Mesendoderm (in vitro differentiated cells): Measurements from ENCODE around the gene TBCCD1.

Source experiments
- DNase-seq: peaks from one replicate; pipeline ENCODE4 v3.0.0; 2013
- H2AK5ac ChIP-seq: 2 replicates; pipeline ENCODE4 v1.6.1; 2013; ENCODE audit warnings: low read length, inconsistent platforms
- H2BK120ac ChIP-seq: 2 replicates; pipeline ENCODE4 v1.6.1; 2013; ENCODE audit warnings: low read depth, mild to moderate bottlenecking, low read length, moderate library complexity, mixed read lengths
- H2BK15ac ChIP-seq: replicated peaks from 2 replicates; pipeline ENCODE4 v1.6.1; 2013; ENCODE audit warnings: low read depth, mild to moderate bottlenecking, moderate library complexity
- H2BK5ac ChIP-seq: 2 replicates; pipeline ENCODE4 v1.6.1; 2013; ENCODE audit warnings: low read length, inconsistent platforms
- H3K18ac ChIP-seq: 2 replicates; pipeline ENCODE4 v1.6.1; 2013; ENCODE audit warnings: mild to moderate bottlenecking, low read length, mixed read lengths
- H3K23ac ChIP-seq: one replicate; pipeline ENCODE4 v1.6.1; 2013; ENCODE audit warnings: low read length
- H3K27ac ChIP-seq: 2 replicates; pipeline ENCODE4 v1.5.1; 2013; ENCODE audit warnings: low read depth, mild to moderate bottlenecking, inconsistent platforms, low read length, moderate library complexity
- H3K27me3 ChIP-seq: 2 replicates; pipeline ENCODE4 v1.6.1; 2013; ENCODE audit warnings: low read length, control low read depth, mild to moderate bottlenecking, inconsistent platforms; ENCODE audit not compliant: insufficient read depth, poor library complexity
- H3K36me3 ChIP-seq: 2 replicates; pipeline ENCODE4 v1.6.1; 2013; ENCODE audit warnings: low read length, inconsistent platforms; ENCODE audit not compliant: control insufficient read depth, insufficient read depth
- H3K4ac ChIP-seq: one replicate; pipeline ENCODE4 v1.6.1; 2013; ENCODE audit warnings: low read depth, mild to moderate bottlenecking, low read length, moderate library complexity
- H3K4me1 ChIP-seq: 2 replicates; pipeline ENCODE4 v1.6.1; 2013; ENCODE audit warnings: low read depth, low read length, inconsistent platforms; ENCODE audit not compliant: control insufficient read depth
- H3K4me2 ChIP-seq: 2 replicates; pipeline ENCODE4 v1.6.1; 2013; ENCODE audit warnings: low read length
- H3K4me3 ChIP-seq: 2 replicates; pipeline ENCODE4 v1.5.1; 2013; ENCODE audit warnings: mild to moderate bottlenecking, low read length
- H3K56ac ChIP-seq: one replicate; pipeline ENCODE4 v1.6.1; 2013; ENCODE audit warnings: low read length
- H3K79me1 ChIP-seq: 2 replicates; pipeline ENCODE4 v1.6.1; 2013; ENCODE audit warnings: low read length, inconsistent platforms
- H3K79me2 ChIP-seq: 2 replicates; pipeline ENCODE4 v1.6.1; 2013; ENCODE audit warnings: mild to moderate bottlenecking, low read length; ENCODE audit not compliant: control insufficient read depth, insufficient read depth
- H3K9ac ChIP-seq: 2 replicates; pipeline ENCODE4 v1.6.1; 2013; ENCODE audit warnings: low read length, inconsistent platforms
- H4K5ac ChIP-seq: one replicate; pipeline ENCODE4 v1.6.1; 2013; ENCODE audit warnings: low read length
- H4K8ac ChIP-seq: one replicate; pipeline ENCODE4 v1.6.1; 2013; ENCODE audit warnings: low read depth, mild to moderate bottlenecking, control low read depth, low read length, moderate library complexity
- WGBS: extraction: QIAGEN DNeasy Blood & Tissue Kit; methylation state at CpG from one replicate; pipeline ENCODE4 v1.1.7; 2013; ENCODE audit warnings: low lambda C conversion rate, missing lambda C conversion rate; ENCODE audit not compliant: insufficient coverage; ENCODE audit errors: extremely low coverage; 5-methylcytosine and 5-hydroxymethylcytosine counted together

TBCCD1 gene

DNA sequence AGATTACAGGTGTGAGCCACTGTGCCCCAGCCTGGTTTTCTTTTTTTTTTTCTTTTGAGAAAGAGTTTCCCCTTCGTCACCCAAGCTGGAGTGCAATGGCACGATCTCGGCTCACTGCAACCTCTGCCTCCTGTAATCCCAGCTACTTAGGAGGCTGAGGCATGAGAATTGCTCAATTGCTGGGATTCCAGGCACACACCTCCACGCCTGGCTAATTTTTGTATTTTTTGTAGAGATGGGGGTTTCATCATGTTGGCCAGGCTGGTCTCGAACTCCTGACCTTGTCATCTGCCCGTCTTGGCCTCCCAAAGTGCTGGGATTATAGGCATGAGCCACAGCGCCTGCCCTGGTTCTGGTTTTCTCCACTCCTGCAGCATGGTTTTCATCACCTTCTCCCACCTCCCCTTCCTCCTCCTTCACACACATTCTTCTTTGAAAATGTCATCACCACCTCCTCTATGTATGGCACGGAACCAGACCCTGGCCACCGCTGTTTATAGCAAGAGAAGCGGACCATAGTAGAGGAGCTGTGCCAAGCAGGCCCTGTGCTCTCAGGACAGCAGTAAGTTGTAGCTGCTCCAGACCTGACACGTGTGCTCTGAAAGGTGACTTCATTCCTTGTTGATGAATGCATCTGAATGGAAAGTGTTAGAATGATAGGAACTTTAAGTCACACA lies 31.1 kb upstream of the TBCCD1 start:
- WGBS: no CpG with 5 or more reads among the region's 11 CpGs
- H3K4me3 ChIP-seq: no peak overlapping the region
- H3K23ac ChIP-seq: no peak overlapping the region
- peaks cover 3% of the 10 kb centered on the region for H3K4me1 ChIP-seq
- H2BK15ac ChIP-seq: no peak overlapping the region
- H4K8ac ChIP-seq: no peak overlapping the region
- H3K79me1 ChIP-seq: no peaks in the 10 kb centered on the region
- H3K27me3 ChIP-seq: no peaks in the 10 kb centered on the region
- H2BK120ac ChIP-seq: no peak overlapping the region
- peak; percentile 76 for DNase-seq
- no peak overlapping the region for H2BK5ac ChIP-seq
- H3K18ac ChIP-seq: no peak overlapping the region
- no peak overlapping the region for H2AK5ac ChIP-seq
- H3K56ac ChIP-seq: peak overlapping the region; percentile 5
- H3K36me3 ChIP-seq: no peaks in the 10 kb centered on the region
- no peak overlapping the region for H4K5ac ChIP-seq
- no peak overlapping the region for H3K4ac ChIP-seq
- H3K4me2 ChIP-seq: no peak overlapping the region
- no peak overlapping the region for H3K27ac ChIP-seq
- no peak overlapping the region for H3K9ac ChIP-seq
- H3K79me2 ChIP-seq: no peaks in the 10 kb centered on the region

DNA sequence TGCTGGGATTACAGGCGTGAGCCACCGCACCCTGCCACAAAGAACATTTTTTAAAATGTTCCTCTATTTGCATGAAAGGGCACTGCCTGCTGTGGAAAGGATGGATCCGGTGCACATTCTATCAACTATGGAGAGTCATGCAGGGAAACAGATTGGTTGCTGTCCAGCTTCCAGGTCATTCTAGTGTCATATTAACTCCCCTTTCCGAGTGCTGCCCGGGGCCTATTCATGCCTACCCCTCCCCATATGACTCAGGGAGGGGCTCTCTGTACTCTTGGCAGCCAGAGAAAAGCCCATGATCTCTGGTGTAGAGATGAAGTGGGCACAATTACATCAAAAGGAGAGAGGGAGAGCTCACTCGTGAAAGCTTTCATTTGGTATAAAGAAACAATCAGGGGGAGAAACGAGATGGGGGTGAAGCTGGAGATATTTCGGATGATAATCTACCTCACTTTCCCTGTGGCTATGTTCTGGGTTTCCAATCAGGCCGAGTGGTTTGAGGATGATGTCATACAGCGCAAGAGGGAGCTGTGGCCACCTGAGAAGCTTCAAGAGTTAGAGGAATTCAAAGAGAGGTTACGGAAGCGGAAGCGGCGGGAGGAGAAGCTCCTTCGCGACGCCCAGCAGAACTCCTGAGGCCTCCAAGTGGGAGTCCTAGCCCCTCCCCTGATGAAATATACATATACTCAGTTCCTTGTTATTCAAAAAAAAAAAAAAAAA lies 29.6 kb upstream of the TBCCD1 start:
- Histone ChIP-seq H3K23ac (no peak overlapping the region), H3K27me3 (no peaks in the 10 kb centered on the region), H2BK120ac (no peak overlapping the region), H2BK15ac (no peak overlapping the region), H3K36me3 (no peaks in the 10 kb centered on the region), H3K4me3 (no peak overlapping the region), H3K9ac (no peak overlapping the region), H3K27ac (peak overlapping the region; percentile 56), H4K8ac (no peak overlapping the region), H2BK5ac (no peak overlapping the region), H4K5ac (no peak overlapping the region), H3K18ac (no peak overlapping the region), H3K79me1 (no peaks in the 10 kb centered on the region), H3K79me2 (no peaks in the 10 kb centered on the region), H2AK5ac (no peak overlapping the region), H3K4me1 (peaks cover 3% of the 10 kb centered on the region), H3K4me2 (no peak overlapping the region), H3K4ac (no peak overlapping the region), H3K56ac (no peak overlapping the region)
- no CpG with 5 or more reads among the region's 17 CpGs for WGBS
- DNase-seq: peak; percentile 96

DNA sequence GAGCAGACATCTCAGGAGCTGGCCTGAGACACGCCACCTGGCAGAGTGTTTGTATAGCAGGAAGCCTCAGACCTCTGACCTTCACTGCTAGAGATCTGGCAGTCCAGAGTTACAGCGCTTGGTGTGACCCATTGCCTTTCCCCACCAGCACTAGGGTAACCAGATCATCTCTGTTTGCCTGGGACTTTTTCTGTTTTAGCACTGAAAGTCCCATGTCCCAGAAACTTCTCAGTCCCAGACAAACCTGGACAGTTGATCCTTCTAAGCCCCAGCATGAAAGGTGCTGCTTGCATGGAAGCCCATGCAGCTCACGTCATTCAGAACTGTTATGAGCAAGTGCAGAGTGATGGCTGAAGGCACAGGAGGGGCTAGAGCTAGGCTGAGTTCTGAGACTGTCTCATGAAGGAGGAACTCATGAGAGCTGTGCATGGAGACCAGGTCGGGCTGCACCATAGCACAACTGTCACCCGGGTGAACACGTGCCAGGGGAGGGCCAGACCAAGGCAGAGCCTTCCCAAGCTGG lies 27.5 kb upstream of the TBCCD1 start:
- H4K8ac ChIP-seq: no peak overlapping the region
- H4K5ac ChIP-seq: no peak overlapping the region
- H3K27me3 ChIP-seq: no peaks in the 10 kb centered on the region
- no peak overlapping the region for H2AK5ac ChIP-seq
- H3K23ac ChIP-seq: no peak overlapping the region
- H3K56ac ChIP-seq: no peak overlapping the region
- H3K4me1 ChIP-seq: peaks cover 3% of the 10 kb centered on the region
- no peaks in the 10 kb centered on the region for H3K79me2 ChIP-seq
- H2BK15ac ChIP-seq: no peak overlapping the region
- WGBS: no CpG with 5 or more reads among the region's 6 CpGs
- no peak for DNase-seq
- no peak overlapping the region for H3K18ac ChIP-seq
- H3K36me3 ChIP-seq: no peaks in the 10 kb centered on the region
- no peaks in the 10 kb centered on the region for H3K79me1 ChIP-seq
- no peak overlapping the region for H2BK5ac ChIP-seq
- no peak overlapping the region for H3K4ac ChIP-seq
- no peak overlapping the region for H3K4me2 ChIP-seq
- no peak overlapping the region for H3K9ac ChIP-seq
- H3K27ac ChIP-seq: no peak overlapping the region
- no peak overlapping the region for H3K4me3 ChIP-seq
- H2BK120ac ChIP-seq: no peak overlapping the region

DNA sequence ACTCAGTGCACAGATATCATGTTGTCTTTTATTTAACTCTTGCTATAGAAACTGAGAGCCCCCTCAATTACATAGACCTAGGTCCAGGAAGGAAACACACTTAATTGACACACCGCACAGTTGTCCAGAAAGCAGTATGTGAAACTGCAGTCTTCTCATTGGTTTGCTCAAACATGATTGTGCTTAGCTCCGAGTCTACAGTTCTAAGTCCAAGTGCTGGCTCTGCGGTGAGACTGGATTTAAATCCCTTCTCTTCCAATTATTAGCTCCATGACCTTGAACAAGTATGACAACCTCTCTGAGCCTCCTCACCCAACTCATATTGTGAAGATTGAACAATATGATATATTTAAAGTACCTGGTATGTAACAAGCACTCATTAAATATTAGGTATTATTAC lies 26.7 kb upstream of the TBCCD1 start:
- WGBS: no CpG with 5 or more reads among the region's 3 CpGs
- H3K18ac ChIP-seq: no peak overlapping the region
- no peaks in the 10 kb centered on the region for H3K79me1 ChIP-seq
- no peak overlapping the region for H4K5ac ChIP-seq
- no peak overlapping the region for H2BK120ac ChIP-seq
- no peak overlapping the region for H3K4me2 ChIP-seq
- H3K79me2 ChIP-seq: no peaks in the 10 kb centered on the region
- H2BK15ac ChIP-seq: no peak overlapping the region
- H3K27ac ChIP-seq: no peak overlapping the region
- H2BK5ac ChIP-seq: no peak overlapping the region
- no peak overlapping the region for H3K4ac ChIP-seq
- no peak overlapping the region for H3K9ac ChIP-seq
- H3K36me3 ChIP-seq: no peaks in the 10 kb centered on the region
- H3K4me3 ChIP-seq: no peak overlapping the region
- H3K23ac ChIP-seq: no peak overlapping the region
- H2AK5ac ChIP-seq: no peak overlapping the region
- peaks cover 3% of the 10 kb centered on the region for H3K4me1 ChIP-seq
- H4K8ac ChIP-seq: no peak overlapping the region
- no peaks in the 10 kb centered on the region for H3K27me3 ChIP-seq
- no peak for DNase-seq
- no peak overlapping the region for H3K56ac ChIP-seq

DNA sequence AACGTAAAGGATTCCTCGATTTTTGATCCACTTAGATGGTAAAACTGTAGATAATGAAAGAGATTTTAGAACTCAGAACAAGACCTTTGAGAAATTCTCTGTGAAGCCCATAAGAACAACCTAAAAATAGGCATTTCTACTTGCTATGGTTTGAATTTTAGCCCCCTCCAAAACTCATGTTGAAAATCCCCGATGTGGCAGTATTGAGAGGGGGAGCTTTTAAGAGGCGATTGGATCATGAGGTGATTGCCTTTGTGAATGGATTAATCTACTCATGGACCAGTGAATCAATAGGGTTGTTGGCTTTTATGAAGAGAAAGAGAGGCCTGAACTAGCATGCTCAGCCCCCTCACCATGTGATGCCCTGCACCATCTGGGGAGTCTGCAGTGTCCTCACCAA lies 25.5 kb upstream of the TBCCD1 start:
- Histone ChIP-seq H3K27ac (no peak overlapping the region), H2AK5ac (no peak overlapping the region), H3K4me2 (no peak overlapping the region), H3K4me3 (no peak overlapping the region), H4K8ac (no peak overlapping the region), H3K79me1 (no peaks in the 10 kb centered on the region), H3K36me3 (no peaks in the 10 kb centered on the region), H3K4ac (no peak overlapping the region), H3K9ac (no peak overlapping the region), H3K4me1 (peaks cover 3% of the 10 kb centered on the region), H2BK120ac (no peak overlapping the region), H3K56ac (no peak overlapping the region), H2BK5ac (no peak overlapping the region), H3K27me3 (no peaks in the 10 kb centered on the region), H3K79me2 (no peaks in the 10 kb centered on the region), H4K5ac (no peak overlapping the region), H3K18ac (no peak overlapping the region), H3K23ac (no peak overlapping the region), H2BK15ac (no peak overlapping the region)
- no CpG with 5 or more reads among the region's 4 CpGs for WGBS
- no peak for DNase-seq
